HEK293T (cell line): ENCODE measurements around the gene LGALS3BP.

Experiments used
- CTCF ChIA-PET: fragments of 350-600 bp; formaldehyde crosslinking; extraction: SDS; loops from one replicate; lab custom pipeline; 2021; ENCODE audit warnings: antibody characterized with exemption, inconsistent platforms; lab: Yijun Ruan, JAX
- POLR2A ChIA-PET: fragments of 350-600 bp; formaldehyde crosslinking; extraction: SDS; loops from one replicate; lab custom pipeline; 2020; ENCODE audit warnings: antibody characterized with exemption, inconsistent platforms; lab: Yijun Ruan, JAX
- DNase-seq: peaks from one replicate; pipeline ENCODE4 v3.0.0; 2012; ENCODE audit warnings: mixed read lengths; ENCODE audit errors: extremely low spot score
- ARNT ChIP-seq: fragments of 450-650 bp; IDR thresholded peaks from 2 replicates; pipeline ENCODE4 v1.6.1; 2017; ENCODE audit warnings: mild to moderate bottlenecking
- BHLHE40 ChIP-seq: fragments of 450-650 bp; IDR thresholded peaks from 2 replicates; pipeline ENCODE4 v1.6.1; 2016; ENCODE audit warnings: mild to moderate bottlenecking, moderate library complexity, borderline replicate concordance
- CTBP1 ChIP-seq: fragments of 450-650 bp; IDR thresholded peaks from 2 replicates; pipeline ENCODE4 v1.6.1; 2016; ENCODE audit warnings: borderline replicate concordance
- ELF4 ChIP-seq: fragments of 450-650 bp; IDR thresholded peaks from 2 replicates; pipeline ENCODE4 v1.6.1; 2017; ENCODE audit warnings: antibody characterized with exemption
- FOXA1 ChIP-seq: fragments of 450-650 bp; IDR thresholded peaks from 2 replicates; pipeline ENCODE4 v1.6.1; 2016; ENCODE audit warnings: mild to moderate bottlenecking
- FOXK2 ChIP-seq: fragments of 450-650 bp; IDR thresholded peaks from 2 replicates; pipeline ENCODE4 v1.6.1; 2016; ENCODE audit warnings: mild to moderate bottlenecking
- FOXM1 ChIP-seq: fragments of 450-650 bp; IDR thresholded peaks from 2 replicates; pipeline ENCODE4 v1.6.1; 2017; ENCODE audit warnings: mild to moderate bottlenecking, borderline replicate concordance
- HDGF ChIP-seq: fragments of 450-650 bp; IDR thresholded peaks from 2 replicates; pipeline ENCODE4 v1.6.1; 2017; ENCODE audit warnings: antibody characterized with exemption, borderline replicate concordance
- L3MBTL2 ChIP-seq: fragments of 450-650 bp; conservative IDR thresholded peaks from 2 replicates; pipeline ENCODE4 v1.6.1; 2016; ENCODE audit warnings: mild to moderate bottlenecking
- LEF1 ChIP-seq: fragments of 450-650 bp; IDR thresholded peaks from 2 replicates; pipeline ENCODE4 v1.6.1; 2017; ENCODE audit warnings: mild to moderate bottlenecking, borderline replicate concordance
- NFRKB ChIP-seq: fragments of 450-650 bp; IDR thresholded peaks from 2 replicates; pipeline ENCODE4 v1.6.1; 2016; ENCODE audit warnings: mild to moderate bottlenecking, moderate library complexity
- SP1 ChIP-seq: fragments of 450-650 bp; IDR thresholded peaks from 2 replicates; pipeline ENCODE4 v1.6.1; 2017
- SUZ12 ChIP-seq: fragments of 450-650 bp; IDR thresholded peaks from 2 replicates; pipeline ENCODE4 v1.6.1; 2016; ENCODE audit warnings: mild to moderate bottlenecking
- TARDBP ChIP-seq: fragments of 450-650 bp; IDR thresholded peaks from 2 replicates; pipeline ENCODE4 v1.6.1; 2016
- ZNF384 ChIP-seq: fragments of 450-650 bp; IDR thresholded peaks from 2 replicates; pipeline ENCODE4 v1.6.1; 2016
- TF ChIP-seq, protein P1 (sequence below): fragments of 450-650 bp; IDR thresholded peaks from 2 replicates; pipeline ENCODE4 v1.6.1; 2016

LGALS3BP gene

DNA sequence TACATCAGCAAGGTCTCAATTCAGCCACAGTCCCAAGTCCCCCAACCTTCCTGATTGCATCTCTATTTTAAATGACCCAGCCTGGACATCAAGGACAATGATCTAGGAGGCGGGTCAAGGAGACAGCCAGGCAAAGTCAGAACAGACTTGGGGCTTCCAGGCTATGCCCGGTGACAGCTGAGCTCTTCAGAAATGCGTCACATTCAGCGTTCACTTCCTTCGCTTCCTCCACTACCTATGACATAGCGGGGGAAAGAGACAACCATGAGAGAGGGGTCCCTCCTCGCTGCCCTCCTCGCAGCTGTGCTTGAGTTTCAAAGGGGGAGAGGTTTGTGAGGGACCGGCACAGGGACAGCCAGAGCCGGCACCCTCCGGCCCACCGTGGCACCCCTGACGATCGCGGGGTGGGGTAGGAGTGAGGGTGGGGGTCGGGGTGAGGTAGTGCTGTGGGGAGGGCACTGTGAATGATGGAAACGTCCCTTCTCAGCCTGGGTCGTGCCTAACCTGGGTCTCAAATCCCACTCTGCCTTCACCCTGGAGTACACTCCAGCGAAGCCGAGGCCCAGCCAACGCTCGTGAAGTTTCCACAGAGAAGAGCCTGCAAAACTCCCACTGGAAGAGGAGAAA lies 12.3 kb upstream of the LGALS3BP start:
- ChIA-PET CTCF (interaction anchor here (1.0 kb wide), 1 partner anchor 52 kb away, joined by 4 read pairs; no protein-coding TSS in a partner anchor), POLR2A (no interaction called here)
- TF ChIP-seq NFRKB: no peak
- TF ChIP-seq L3MBTL2: no peak
- TF ChIP-seq, protein P1, sequence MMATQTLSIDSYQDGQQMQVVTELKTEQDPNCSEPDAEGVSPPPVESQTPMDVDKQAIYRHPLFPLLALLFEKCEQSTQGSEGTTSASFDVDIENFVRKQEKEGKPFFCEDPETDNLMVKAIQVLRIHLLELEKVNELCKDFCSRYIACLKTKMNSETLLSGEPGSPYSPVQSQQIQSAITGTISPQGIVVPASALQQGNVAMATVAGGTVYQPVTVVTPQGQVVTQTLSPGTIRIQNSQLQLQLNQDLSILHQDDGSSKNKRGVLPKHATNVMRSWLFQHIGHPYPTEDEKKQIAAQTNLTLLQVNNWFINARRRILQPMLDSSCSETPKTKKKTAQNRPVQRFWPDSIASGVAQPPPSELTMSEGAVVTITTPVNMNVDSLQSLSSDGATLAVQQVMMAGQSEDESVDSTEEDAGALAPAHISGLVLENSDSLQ: no peak
- TF ChIP-seq FOXA1: no peak
- no peak for TF ChIP-seq HDGF
- TF ChIP-seq FOXM1: no peak
- TF ChIP-seq FOXK2: no peak
- TF ChIP-seq LEF1: no peak
- TF ChIP-seq TARDBP: no peak
- TF ChIP-seq SP1: no peak
- DNase-seq: no peak

DNA sequence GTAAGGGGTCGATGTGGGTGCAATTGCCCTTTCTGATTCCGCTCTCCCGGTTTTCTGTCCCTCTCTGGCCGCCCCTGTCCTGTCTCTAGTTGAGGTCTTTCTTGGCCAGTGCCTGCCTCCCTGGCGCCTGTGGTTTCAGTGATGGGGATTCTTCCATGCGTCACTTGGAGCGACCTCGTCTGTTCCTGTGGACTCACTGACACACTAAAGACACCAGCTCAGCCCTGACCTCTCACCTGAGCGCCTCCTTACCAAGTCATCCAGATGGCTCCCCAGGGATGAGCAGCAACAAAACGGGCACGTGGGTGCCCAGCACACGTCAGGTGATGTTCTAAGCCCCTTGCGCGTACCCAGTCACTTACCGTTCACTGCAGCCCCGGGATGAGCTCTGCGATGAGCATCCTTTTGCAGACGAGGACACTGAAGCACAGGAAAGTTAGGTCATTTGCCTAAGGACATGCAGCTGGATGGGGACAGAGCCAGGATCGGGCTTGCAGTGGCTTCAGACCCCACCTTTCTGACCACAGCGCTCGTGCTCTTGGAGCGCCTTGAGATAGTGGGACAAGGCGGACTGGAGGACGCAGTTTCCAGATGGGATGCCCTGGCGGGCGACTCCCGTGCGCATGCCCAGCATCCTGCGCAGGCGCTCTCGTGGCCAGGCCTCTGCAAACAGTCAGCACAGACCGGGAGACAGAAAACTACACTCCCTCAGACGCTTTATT lies 11.5 kb upstream of the LGALS3BP start:
- TF ChIP-seq BHLHE40 (no peak), SUZ12 (no peak), FOXA1 (no peak), CTBP1 (no peak), SP1 (no peak), L3MBTL2 (no peak), FOXK2 (no peak)
- ChIA-PET CTCF (interaction anchor here (1.0 kb wide), 1 partner anchor 53 kb away, joined by 4 read pairs; no protein-coding TSS in a partner anchor), POLR2A (interaction anchor here (1.3 kb wide), 1 partner anchor 12 kb away, joined by 3 read pairs; no protein-coding TSS in a partner anchor)
- DNase-seq: no peak

DNA sequence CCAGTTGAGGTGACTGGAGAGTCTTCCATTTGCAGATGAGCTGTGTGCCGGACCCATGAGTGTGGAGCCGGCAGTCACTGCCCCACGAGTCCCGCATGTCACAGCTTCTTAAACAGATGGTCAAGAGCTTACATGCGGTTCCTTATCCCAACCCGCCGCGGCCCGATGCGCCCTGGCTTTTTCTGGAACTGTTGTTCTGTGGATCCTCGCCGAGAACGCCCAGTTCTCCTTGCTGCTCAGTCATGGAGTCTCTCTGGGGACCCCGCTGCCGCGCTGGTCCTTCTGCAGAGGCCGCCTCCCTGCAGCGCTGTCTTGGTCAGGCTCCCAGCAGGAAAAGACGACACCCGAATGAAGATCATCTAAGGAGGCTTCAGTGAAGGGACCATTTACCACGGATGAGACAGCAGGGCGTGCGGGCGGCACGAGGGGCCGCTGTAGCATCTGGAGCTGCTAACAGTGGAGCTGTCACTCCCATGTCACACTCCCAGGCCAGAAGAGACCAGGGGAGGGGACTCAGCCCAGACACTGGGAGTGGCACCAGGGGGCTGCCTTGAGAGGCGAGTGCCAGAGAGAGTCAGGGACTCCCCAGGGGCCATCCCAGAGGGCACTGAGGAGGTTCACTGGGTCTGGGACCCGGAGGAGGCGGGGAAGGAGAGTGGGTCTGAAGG lies 10.8 kb upstream of the LGALS3BP start:
- POLR2A ChIA-PET: interaction anchor here (1.3 kb wide), 1 partner anchor 12 kb away, joined by 3 read pairs; no protein-coding TSS in a partner anchor
- TF ChIP-seq TARDBP: no peak
- TF ChIP-seq FOXM1: no peak
- no peak for TF ChIP-seq CTBP1
- no peak for TF ChIP-seq FOXK2
- TF ChIP-seq ZNF384: no peak
- DNase-seq: no peak
- CTCF ChIA-PET: no interaction called here

DNA sequence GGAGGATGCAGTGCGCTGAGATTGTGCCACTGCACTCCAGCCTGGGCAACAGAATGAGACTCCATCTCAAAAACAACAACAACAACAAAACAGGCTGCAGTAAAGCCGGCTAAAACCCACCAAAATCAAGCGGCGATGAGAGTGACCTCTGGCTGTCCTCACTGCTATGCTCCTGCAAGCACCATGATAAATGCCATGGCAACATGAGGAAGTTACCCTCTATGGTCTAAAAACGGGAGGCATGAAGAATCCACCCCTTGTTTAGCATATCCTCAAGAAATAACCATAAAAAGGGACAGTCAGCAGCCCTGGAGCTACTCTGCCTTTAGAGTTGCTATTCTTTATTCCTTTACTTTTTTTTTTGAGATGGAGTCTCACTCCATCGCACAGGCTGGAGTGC lies 8.4 kb upstream of the LGALS3BP start:
- POLR2A ChIA-PET: interaction anchor here (1.2 kb wide), 1 partner anchor 8 kb away, joined by 3 read pairs; the partner anchor contains the start of gene LGALS3BP
- CTCF ChIA-PET: interaction anchor here (0.7 kb wide), 1 partner anchor 85 kb away, joined by 3 read pairs; no protein-coding TSS in a partner anchor
- TF ChIP-seq ZNF384: no peak
- TF ChIP-seq BHLHE40: no peak
- TF ChIP-seq NFRKB: no peak
- no peak for TF ChIP-seq SUZ12
- no peak for TF ChIP-seq FOXA1
- no peak for TF ChIP-seq CTBP1
- TF ChIP-seq ARNT: no peak
- no peak for TF ChIP-seq SP1
- TF ChIP-seq, protein P1: no peak
- TF ChIP-seq ELF4: no peak
- TF ChIP-seq LEF1: no peak
- TF ChIP-seq FOXM1: no peak
- no peak for TF ChIP-seq HDGF
- TF ChIP-seq TARDBP: no peak
- TF ChIP-seq L3MBTL2: no peak
- no peak for TF ChIP-seq FOXK2
- no peak for DNase-seq

DNA sequence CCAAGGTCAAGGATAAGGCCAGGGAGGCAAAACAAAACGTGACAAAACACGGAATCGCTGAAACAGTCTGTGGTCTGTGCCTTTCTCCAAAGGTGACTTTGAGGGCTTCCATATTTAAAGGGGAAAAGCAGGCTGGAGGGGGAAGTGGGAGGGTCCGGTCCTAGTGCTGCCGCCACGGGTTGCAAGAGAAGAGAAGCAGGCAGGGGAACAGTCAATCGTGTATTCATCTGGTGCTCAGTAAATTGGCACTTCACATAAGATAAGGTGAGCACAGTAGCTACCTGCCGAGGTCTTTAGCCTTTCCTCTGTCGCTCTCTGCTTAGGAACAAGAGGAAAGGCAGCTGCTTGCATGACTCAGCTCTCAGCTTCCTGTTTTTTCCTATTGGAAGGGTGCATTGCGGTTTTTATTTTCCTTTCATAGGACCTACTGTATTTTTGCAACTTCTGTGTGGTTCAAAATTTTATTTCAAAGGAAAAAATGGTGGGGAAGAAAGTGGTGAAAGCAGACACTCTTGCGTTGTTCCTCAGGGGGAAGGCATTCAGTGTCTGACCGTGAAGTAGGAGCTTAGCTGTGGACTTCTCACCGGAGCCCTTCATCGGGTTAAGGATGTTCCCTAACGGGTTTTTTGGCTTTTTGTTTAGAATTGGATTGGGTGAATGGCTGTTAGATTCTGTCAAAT lies 7.1 kb upstream of the LGALS3BP start:
- no peak for DNase-seq
- ChIA-PET POLR2A (interaction anchor here (0.6 to 1.6 kb wide), 4 partner anchors 9 to 1875 kb away, joined by 3 to 4 read pairs (median 3); partner anchors contain the start of gene CANT1), CTCF (interaction anchor here (0.7 to 1.0 kb wide), 2 partner anchors 8 to 62 kb away, joined by 3 read pairs; no protein-coding TSS in a partner anchor)

More for the DNA sequence above, 7.1 kb upstream of the LGALS3BP start:
- TF ChIP-seq ELF4 (no peak), CTBP1 (no peak), L3MBTL2 (no peak), FOXA1 (no peak), FOXM1 (no peak), SP1 (no peak), ARNT (no peak), TARDBP (no peak), BHLHE40 (no peak), ZNF384 (no peak), FOXK2 (no peak), HDGF (no peak), SUZ12 (no peak)
